ENCODE results near the gene DOK6.
"Not testable (repeated sequence)": the region's sequence is repeated elsewhere in the genome, so short reads cannot be mapped to it uniquely, and the experiment has no call there.

The DOK6 gene

DNA sequence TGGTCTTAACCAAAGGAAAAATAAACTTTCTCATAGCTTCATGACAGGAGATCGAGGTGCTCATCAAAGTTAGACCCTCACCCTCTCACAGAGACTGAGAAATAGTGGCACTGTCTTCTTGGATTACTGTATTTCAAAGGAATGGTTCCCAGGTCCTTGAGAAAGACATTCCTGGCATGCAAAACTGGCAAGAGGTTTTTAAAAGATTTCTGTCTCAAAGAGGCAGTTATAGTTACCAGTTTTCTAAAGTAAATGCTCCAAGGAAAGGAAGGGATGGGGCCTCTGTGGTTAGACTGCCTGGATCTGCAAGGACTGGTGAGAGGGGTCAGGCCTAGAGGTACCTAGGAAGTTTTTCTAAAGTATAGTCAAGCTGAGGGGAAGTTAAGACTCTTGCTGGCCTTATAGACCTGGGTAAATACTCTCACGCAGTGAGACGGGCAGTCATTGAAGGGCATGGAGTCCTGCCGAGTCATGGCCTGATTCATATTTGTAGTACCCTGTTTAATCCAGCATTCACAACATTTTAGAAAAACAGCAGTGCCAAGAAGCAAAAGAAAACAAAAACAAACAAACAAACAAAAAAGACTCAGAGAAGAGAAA lies 226.1 kb downstream of the DOK6 start:
- DNase-seq (ENCODE audit: low spot score) = no peak

DNA sequence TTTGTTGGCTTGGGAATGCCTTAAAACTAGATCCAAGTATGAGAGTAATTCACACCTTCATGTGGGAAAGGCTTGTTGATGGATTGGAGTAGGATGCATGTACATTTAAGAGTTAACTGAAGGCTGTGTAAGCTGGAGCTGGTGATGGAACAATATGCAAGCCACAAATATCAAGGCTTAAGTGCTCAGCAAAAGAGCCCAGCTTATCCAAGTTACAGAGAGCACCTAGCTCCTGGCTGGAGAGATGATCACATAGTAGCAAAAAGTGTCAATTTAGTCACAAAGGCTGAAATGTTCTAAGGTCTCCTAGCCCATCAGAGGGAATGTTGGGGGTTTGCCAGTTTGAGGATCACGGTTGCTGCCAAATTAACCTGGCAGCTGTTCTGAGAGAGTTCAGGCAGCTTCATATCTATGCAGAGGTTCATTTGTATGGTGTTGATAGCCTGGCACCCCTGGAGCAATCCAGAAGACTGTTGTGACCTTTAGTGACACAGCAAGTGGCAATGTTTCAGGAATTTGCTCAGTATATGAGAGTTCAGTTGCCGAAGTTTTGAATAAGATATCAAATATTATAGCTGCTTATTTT lies 228.2 kb downstream of the DOK6 start:
- no peak for DNase-seq (ENCODE audit: low spot score)

DNA sequence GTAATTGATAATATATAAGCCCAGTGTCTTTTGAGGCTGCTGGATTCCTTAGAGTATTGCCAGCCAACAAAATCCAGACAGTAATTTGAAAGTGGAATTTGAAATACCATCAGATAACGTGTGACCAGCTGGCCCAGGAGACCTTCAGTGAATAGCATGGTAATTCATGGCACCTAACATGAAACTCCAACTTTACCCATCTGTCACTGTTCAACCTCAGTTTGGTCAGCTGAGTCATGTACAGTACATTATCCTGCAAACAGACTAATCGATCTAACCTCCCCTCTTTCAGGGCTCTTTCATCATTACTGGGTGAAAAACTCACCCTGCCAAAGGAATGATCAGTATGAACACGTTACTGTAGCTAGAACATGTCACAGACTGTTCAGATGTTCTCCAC lies 230.6 kb downstream of the DOK6 start:
- no peak for DNase-seq (ENCODE audit: low spot score)

DNA sequence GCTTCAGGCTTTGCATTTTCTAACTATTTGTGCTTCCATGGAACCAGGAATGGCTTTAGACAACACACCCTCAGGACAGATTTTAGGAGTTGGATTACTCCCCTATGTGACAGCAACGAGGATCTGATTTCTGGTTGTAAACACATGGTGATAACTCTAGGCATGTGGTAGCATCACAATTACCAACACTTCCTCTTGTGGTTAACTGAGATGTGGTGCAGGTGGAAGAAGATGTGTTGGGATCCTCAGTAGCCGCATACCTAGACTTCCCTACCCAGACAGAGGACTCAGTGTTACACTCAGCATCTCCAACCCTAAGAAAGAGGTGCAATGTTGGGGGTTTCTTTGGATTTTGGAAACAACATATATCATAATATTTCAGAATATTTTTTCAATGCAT lies 234.8 kb downstream of the DOK6 start:
- no peak for DNase-seq (ENCODE audit: low spot score)

DNA sequence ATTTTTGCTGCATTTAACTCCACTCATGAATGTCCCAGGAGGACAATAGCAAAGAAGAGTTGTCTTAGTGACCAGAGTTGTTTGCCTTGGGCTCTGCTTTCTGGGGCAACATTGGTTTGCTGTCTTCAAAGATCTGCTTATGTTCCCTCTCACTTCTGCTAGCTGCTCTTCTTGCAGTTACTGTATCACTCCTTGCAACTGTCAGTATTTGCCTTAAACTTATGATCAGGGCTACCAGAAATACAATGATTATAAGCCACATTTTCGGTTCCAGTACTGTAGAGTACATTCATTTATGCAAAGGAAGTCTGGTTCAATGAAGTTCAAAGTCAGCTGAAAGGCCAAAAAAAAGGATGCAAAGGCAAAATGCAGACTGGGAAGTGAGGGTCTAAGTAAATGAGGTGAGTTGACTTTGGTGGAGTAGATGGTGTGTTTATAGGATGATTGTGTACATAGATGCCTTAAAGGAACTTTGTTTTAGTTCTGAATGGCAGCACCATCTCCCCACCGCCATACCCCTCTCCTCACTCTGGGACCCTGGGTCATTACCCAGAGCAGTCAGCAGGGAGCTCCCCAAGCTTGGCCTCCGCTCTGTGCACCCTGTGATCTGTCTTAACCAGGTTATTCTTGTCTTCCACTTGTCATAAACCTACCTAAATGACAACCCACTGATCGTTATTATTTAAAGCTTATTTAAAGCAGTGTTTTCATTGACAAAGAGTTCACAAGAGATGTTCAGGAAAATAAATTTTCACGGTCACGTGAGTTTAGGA lies 236.0 kb downstream of the DOK6 start:
- DNase-seq (ENCODE audit: low spot score) = no peak

DNA sequence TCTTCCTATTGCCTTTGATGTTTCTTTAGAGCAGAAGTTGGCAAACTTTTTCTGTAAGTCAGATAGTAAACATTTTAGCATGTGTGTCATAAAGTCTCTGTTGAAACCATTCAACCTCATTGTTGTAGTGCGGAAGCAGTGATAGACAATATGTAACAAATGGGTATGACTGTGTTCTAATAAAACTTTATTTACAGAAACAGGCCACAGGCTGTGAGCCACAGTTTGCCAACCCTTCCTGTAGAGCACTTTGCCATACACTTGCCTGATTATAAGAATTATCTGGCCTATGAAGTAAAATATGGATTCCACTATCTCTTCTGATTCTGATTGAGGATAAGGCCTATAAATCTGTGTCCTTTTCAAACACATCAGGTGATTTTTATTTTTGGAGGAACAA lies 237.4 kb downstream of the DOK6 start:
- DNase-seq (ENCODE audit: low spot score) = no peak

DNA sequence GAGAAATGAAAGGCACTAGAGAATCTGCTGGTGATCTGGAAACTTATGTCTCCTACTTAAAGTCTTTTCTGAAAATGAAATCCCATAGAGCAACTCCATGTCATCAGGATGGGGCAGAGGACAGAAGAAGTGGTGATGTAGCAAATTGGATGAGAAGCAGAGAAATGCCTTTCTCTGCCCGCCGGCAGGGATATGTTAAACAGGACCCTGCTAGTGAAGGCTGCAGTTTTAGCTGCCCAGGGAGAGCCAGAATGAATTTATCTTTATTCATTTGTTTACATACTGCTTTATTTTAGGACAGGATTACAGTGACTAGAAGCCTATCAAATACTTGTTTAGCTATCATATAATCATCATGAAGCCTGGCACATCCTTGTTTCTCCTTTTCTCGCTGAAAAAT lies 247.0 kb downstream of the DOK6 start:
- DNase-seq (ENCODE audit: low spot score) = no peak

DNA sequence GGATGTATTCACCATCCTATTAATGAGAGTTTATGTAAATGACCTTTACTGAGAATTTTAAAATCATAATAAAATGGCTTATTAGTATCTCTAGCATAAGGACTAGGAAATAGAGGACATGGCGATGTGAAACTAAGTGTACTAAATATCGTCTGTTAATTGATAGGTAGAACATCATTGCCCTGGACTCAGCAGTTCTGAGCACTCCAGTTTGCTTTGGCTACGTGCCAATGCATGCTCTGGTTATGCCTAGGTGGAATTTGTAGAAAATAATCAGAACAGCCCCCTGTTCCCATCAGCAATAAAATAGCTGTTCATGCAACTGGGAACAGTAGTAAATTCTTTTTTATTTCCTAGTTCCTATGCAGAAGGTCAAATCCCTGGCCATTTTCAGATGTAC lies 247.8 kb downstream of the DOK6 start:
- DNase-seq (ENCODE audit: low spot score) = no peak

DNA sequence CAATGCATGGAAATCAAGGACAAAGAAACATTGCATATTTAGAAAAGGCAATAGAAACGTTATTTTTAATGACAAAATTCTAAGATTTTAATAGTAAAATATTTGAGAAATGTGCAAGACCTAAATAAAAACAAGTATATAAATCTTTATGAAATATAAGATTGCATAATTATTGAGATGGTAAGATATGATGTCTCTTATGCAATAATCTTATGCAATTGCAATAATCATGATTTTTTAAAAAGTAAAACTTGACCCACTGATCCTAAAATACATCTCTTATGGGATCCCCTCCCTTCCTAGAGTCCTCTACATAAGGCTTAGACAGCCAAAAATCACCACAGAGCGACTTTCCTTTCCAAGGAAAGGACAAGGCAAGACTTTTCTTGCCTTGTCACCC lies 249.0 kb downstream of the DOK6 start:
- DNase-seq (ENCODE audit: low spot score) = no peak

DNA sequence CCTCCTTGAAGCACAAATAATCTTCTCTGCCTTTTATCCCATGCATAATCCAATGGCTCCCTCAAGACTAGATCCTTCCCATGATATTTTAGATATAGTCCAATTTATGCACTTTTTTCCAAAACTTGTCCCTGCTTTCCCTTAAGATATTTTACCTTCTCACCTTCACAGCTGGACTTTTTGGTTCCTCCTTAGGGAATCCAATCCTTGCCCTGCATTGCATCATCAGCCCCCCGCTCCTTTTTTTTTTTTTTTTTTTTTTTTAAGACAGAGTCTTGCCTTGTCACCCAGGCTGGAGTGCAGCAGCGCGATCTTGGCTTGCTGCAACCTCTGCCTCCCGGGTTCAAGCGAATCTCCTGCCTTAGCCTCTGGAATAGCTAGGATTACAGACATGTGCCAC lies 250.6 kb downstream of the DOK6 start:
- no peak for DNase-seq (ENCODE audit: low spot score)

DNA sequence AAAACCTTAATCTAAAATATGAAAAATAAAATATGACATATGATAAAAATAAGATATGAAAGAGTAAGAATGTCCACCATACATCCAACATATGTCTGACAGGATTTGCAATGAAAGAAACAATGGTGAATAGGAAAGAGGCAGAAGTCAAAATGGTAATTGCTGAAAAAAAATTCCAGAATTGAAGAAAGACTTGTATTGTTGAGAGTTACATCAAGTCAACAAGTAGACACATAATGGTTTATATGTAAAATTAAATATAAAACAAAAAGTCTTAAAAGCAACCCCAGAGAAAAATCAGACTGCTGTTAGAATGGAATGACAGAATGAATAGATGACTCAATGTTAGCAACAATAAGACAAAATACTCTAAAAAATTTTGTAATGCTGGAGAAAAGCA lies 255.1 kb downstream of the DOK6 start:
- no peak for DNase-seq (ENCODE audit: low spot score)

DNA sequence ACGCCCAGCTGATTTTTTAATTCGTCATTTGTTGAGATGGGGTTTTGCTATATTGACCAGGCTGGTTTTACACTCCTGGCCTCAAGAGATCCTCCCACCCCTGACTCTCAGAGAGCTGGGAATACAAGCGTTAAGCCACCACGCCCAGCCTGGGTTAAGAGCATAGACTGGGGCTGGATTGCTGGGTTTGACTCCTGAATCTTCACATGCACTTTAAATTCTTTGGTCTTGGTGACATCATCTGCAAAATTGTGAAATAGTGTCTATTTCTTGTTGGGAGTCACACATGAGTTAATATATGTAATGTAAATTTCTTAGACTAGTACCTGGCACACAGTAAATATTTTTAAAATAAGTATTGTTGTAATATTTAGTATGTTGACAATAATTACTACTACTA lies 257.4 kb downstream of the DOK6 start:
- DNase-seq (ENCODE audit: low spot score) = no peak

DNA sequence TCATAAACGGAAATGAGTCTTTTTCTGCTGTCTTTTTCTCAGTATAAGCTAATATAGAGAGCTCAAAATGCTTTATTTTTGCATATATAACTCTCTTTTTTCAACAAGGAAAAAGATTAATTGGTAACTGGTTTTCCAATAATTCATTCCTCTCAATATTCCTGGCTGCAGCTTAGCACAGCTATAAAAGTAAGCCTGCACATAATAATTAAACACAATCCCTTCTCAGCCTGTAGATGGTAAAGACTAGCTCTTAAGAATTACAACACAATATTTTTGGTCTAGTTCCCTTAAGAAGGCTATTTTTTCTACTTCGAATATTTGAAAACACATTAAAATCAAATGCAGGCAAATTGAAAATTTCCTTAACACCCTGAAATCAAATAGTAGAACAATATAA lies 258.0 kb downstream of the DOK6 start:
- DNase-seq (ENCODE audit: low spot score) = no peak

DNA sequence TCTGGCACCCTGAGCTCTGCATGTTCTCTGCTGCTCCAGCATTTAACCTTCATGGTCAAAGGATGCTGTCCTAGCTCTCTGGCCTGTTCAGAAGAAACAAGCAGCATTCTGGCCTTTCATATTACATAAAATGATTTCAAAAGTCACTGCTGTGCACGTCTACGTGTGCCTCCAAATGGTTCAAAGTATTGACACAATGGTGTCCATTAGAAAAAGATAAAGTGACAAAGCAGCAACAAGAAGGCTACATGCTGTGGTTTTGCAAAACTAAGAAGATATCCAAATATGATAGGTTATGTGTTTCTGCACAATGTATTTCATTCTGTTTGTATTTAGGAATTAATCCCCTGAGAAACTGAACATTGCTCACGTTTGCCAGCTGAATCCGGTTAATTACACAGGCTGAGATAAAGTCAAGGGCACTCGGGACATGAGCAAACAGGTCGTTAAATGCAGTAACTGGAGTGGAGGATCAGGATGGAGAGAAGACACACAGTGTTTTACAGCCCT lies 258.5 kb downstream of the DOK6 start:
- DNase-seq (ENCODE audit: low spot score) = no peak

DNA sequence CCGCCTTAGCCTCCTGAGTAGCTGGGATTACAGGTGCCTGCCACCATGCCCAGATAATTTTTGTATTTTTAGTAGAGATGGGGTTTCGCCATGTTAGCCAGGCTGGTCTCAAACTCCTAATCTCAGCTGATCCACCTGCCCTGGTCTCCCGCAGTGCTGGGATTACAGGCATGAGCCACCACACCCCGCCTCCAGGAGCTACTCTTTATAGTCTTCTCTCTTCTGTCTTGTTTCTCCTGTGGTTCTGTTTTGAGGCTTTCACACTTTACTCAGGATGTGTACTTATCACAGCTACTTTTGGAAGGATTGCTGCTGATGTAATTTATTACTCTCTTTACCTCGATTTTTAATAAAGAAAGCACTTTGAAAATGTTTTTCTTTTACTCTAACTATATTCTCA lies 261.4 kb downstream of the DOK6 start:
- DNase-seq (ENCODE audit: low spot score) = not testable (repeated sequence)

DNA sequence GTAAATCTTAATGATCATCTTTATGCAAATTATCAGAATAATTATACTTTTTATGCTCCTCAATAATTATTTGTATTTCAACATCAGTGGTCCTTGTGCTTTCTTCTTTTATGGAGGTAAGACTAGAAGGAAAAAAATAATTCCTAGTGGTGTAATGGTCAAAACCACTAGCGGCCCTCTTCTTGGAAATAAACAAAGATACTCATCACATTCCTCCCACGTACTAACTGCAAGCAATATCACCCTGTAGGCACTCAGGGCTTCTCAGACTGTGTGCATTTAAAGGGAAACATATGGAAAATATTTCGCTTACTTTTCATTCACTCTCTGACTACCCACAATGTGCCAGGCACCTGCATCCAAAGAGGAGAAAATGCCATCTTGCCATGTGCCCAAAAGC lies 263.7 kb downstream of the DOK6 start:
- DNase-seq (ENCODE audit: low spot score) = no peak

DNA sequence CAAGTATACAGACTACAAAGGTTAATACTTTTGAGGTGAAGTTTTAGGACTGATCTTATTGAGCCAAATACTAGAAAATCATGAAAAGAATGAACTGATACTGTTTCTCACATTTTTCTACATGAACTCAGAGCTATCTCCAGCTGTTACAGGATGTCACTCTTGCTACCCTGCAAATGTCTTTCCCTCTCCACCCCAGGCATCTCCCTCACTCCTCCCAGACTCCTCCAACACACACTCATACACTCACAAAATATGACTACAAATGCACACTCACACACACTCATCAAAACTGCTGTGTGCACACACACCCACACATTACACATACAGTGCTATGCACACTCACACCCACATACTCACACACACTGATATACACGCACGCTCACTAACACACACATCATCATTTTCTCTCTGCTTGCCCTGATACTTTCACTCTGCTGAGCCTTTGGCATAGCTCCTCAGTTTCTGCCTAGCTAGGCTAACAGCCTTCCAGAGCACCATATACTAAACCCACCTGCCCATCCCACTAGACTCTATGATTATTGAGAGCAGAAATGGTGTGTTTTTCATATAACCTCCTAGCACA lies 273.7 kb downstream of the DOK6 start:
- DNase-seq (ENCODE audit: low spot score) = no peak

DNA sequence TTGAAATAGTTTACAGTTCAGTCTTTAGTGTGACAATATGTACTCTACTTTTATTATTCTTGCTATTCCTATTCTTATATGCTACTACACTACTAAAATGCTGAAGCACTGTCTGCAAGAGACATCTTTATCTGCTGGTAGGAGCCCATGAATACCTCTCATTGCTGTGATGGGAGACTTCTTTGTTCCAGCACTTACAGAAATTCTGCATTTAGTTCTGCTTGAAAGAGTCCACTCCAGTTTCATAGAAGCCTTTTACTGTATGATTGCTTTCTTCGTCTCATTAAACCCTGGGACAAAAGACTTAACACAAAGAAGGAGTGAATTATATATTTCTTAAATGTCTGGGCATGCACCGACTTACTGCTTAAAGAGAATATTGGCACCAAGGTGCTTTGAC lies 274.3 kb downstream of the DOK6 start:
- DNase-seq (ENCODE audit: low spot score) = no peak

DNA sequence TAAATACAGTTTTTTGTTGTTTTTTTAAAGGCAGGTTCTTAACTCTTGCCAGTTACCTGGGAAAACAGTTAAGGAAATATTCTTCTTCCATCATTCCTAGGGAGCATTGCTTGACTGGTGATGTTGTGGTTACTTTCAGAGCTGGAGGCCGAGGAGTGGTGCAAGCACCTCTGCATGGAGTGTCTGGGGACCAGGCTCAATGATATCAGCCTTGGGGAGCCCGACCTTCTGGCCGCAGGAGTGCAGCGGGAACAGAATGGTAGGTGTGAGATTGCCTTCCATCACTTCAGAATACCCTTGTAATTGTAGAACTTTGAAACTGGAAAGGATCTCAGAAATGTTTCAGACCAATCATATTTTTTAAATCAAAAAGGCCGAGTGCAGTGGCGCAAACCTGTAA lies 276.9 kb downstream of the DOK6 start:
- no peak for DNase-seq (ENCODE audit: low spot score)

DNA sequence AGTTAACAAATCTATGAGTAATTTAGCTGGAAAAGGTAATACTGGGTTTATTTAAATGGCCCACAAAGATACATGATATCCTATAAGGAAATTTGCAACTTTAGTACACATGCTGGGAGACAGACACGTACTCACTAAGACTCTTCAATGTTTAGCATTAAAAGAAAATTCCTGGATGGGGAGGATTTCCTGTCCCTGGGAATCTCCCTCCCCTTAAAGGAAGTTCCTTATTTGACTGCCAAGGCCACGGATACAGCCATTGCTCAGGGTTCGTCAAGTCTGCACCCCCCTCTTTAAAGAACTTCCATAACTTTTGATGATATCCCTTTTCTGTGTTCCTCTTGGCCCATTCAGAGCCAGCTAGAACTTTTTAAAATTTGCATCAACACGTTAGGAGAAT lies 279.4 kb downstream of the DOK6 start:
- no peak for DNase-seq (ENCODE audit: low spot score)

DNA sequence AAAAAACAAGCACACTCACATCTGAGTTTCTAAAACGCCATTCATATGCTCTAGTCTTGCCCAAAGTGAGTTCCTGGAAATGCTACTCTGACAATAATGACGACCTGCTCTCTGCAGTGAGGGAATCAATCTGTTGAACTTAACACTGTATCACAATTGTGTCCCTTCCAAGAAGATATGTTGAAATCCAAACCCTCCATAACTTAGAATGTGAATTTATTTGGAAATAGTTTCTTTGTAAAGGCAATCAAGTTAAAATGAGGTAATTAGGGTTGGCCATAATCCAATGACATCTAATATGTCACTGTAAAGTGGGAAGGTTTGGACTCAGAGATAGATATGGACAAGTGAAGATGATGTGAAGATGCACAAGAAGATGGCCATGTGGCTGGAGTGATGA lies 282.5 kb downstream of the DOK6 start:
- no peak for DNase-seq (ENCODE audit: low spot score)

DNA sequence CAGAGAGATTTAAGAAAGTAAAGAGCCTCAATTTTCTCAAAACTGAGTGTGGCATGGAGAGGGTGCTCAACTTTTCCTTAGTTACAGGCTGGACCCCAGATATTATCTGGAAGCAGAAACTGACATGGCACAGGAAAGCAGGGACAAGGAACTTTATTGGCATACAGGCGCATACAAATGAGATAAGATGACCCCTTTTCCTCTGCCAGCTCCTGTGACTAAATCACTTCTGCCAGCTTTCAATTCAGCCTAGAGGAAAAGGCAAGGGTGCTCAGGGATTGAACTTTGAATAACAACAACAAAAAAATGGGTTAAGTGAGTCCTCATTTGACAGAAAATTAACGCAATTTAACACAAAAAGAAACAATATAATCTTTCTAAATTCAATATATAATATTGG lies 284.1 kb downstream of the DOK6 start:
- no peak for DNase-seq (ENCODE audit: low spot score)

DNA sequence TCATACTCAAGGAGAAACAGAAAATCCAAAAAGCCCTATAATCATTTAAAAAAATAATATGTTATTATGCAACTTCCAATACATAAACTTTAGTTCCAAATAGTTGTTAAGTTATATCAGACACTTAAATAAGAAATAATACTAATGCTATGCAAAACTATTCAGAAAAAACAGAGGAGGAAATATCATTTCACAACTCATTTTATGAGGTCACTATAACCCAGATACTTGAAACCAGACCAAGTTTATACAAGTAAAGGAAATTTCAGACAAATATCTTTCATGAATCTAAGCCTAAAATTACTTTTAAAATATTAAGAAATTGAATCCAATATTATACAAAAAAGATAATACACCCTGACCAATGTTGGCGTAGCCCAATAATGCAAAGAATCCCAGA lies 286.2 kb downstream of the DOK6 start:
- DNase-seq (ENCODE audit: low spot score) = no peak
